Measurements from ENCODE around the gene LMO2.
"Not testable (repeated sequence)": the region's sequence is repeated elsewhere in the genome, so short reads cannot be mapped to it uniquely, and the experiment has no call there.

The LMO2 gene

DNA sequence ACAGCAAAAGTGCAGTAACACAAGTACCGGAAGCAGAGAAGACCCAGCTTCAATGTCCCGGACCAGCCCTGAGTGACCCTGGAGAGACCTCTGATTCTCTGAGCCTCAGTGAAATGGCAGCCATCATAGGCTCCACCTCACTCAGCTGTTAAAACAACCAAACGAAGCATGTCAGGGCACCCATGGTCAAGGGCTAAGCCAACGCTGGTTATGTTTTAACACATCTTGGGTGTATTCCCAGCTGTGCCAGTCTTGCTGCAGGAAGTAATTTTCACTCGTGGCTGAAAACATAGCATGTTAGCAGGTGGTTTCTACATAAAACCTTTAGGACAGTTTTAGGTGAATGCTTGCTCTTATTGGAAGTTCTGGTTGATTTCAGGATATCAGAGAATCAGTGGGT, 30.9 kb downstream of the LMO2 start:
- DNase-seq: no peak

DNA sequence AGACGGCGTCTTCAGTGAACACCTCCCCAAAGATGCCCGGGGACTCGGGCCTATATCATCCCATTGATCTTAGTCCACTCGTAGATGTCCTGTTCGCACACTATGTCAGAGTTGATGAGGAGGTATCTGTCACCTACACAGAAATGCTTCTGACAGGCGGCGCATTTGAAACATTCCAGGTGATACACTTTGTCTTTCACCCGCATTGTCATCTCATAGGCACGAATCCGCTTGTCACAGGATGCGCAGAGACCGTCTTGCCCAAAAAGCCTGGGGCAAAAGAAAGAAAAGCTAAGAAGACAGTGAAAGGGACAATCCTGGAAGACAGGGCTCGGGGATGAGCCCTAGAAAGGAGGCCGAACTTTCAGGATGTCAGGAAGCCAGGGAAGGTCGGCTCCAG, 32.6 kb downstream of the LMO2 start:
- no peak for DNase-seq

GRCh38 chr11:33857933-33858371, 33.9 kb downstream of the LMO2 start:
- DNase-seq: peak; percentile 68

GRCh38 chr11:33855500-33855899, 36.4 kb downstream of the LMO2 start:
- no peak for DNase-seq

- no peak for DNase-seq
Measured at GRCh38 chr11:33848717-33849390, 43.0 kb downstream of the LMO2 start.

GRCh38 chr11:33847251-33847650, 44.6 kb downstream of the LMO2 start:
- DNase-seq: no peak

DNA sequence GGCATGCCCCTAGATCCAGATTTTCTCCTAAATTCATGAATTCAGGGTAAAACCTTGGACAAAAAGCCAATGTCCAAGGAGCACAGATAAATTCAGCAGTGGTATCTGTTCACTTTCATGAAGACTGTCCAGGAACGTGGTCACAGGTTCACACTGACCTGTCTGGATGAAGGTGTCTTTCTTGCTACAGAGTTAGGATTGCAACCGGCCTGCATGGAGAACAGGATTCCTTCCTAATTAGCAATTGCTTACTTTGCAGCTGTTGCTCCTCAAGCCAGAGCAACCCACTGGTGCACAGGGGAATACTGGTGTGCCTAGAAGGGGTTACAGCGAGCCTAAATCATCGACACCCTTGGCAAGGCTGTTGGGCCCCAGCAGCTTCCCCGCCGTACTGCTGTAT, 47.6 kb downstream of the LMO2 start:
- DNase-seq: no peak

- no peak for DNase-seq
Measured at GRCh38 chr11:33843018-33843417, 48.9 kb downstream of the LMO2 start.

GRCh38 chr11:33842236-33842915, 49.5 kb downstream of the LMO2 start:
- no peak for DNase-seq

DNA sequence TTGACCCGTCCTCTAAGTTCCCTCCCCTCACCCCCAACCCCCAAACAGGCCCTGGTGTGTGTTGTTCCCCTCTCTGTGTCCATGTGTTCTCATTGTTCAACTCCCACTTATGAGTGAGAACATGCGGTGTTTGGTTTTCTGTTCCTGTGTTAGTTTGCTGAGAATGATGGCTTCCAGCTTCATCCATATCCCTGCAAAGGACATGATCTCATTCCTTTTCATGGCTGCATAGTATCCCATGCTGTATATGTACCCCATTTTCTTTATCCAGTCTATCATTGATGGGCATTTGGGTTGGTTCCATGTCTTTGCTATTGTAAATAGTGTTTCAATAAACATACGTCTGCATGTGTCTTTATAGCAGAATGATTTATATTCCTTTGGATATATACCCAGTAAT, 53.6 kb downstream of the LMO2 start:
- not testable (repeated sequence) for DNase-seq

DNA sequence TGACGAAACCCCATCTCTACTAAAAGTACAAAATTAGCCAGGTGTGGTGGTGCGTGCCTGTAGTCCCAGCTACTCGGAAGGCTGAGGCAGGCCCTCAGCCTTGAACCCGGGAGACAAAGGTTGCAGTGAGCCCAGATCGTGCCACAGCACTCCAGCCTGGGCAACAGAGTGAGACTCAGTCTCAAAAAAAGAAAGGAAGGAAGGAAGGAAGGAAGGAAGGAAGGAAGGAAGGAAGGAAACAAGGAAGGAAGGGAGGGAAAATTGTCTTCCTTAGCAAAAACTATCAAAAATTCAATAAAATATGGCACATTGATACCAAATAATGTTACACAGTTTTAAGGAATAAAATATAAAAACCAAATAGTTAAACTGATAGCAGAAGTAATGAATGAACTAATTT, 54.5 kb downstream of the LMO2 start:
- not testable (repeated sequence) for DNase-seq

GRCh38 chr11:33835143-33835878, 56.6 kb downstream of the LMO2 start:
- DNase-seq: no peak

- DNase-seq: no peak
Measured at GRCh38 chr11:33832676-33833075, 59.2 kb downstream of the LMO2 start.

DNA sequence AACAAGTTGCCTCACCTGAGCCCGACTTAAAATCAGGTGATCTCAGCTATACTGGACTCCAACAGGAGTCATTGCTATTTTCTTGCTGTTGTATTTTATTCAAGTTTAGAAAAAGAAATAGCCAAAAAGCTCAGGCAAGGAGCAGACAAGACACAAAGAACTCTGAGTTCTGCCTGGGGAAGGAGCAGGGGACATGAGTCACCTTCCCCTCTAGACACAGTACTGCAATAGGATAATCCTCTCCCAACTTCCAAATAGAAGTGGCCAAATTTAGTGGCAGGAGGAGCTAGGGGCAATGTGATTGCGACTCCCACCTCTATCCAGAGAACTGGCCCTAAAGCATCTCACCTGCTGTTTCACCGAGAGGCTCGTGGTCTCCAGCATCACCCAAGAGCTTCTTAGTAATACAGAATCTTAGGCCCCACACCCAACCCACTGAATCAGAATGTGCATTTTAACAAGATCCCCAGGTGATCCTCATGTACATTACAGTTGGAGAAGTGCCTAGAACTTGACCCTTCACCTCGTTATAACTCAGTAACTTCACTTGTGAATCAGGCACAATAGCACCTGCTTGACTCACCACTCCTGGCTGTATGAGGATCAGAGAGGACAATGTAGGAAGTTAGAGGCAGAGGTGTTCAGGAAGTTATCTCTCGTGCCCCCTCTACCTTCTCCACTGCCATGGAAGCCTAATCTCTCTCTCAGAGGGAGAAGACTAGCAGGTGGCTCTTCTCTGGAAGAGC, 60.8 kb downstream of the LMO2 start:
- DNase-seq: no peak

DNA sequence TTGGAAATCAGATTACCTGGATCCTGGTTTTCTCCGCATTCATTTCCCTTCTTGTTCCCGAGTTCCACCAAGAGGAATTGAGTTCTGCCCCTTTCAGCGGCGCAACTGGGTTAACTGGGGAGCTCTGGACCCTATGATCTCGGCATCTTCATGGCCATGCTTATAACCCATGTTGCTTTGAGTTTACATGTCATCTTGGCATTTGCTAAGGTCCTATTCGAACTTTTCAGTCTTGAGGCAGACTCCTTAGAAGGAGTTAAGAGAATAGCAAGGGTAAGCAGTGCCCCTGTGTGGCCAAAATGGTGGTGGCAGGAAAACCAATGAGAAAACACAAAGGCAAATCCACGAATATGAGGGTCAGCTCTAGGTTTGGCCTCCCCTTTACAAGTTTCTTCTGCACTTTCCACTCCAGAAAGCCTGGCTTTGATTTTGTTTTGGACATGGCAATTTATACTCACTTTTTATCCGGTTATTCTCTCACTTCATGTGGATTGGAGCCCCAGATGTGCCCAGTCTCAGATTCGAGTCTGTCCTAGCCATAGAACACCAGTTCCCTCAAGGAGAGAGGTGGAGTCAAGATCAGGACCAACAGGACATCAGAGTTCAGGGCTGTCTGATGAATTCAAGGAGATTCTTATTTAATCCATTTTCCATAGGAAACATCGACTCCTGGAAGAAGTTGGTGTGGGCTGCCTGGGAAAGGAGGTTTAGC, 62.3 kb downstream of the LMO2 start:
- DNase-seq: peak; percentile 27

DNA sequence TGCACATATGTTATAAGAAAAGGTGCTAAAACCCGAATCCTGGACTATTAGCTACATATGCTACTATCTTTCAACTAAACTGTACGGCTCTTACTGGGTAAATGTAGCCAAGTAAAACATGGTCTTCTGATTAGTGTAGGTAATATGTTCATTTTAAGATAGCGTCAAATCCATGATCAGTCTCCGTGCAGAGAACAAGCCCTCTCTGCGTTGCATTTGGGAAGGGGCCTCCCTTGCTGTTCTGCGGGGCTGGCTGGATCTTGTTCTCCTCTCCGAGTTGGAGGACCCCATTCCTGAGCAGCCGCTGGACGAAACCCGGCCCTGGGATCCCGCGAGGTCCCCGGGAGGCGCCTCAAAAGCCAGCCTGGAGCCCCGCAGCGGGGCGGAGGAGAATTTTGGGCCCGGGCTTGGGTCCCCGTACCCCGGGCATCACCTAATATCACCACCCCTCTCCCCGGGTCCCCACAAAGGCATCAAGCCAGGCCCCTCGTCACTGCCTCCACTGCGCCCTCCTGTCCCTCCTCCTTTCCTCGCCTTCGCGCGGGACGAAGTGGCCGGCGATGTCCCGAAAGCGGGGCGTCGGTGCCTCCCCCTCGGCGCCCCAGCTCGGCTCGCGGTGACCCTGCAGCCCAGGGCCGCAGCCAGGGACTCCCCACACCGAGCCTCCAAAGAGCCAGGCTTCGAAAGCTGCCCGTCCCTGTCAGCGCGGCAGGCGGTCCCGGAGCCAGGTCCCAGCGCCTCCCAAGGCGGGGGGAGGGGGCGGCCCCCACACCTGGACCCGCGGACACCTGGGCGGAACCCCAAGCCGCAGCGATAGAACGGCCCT, 63.1 kb downstream of the LMO2 start:
- no peak for DNase-seq

DNA sequence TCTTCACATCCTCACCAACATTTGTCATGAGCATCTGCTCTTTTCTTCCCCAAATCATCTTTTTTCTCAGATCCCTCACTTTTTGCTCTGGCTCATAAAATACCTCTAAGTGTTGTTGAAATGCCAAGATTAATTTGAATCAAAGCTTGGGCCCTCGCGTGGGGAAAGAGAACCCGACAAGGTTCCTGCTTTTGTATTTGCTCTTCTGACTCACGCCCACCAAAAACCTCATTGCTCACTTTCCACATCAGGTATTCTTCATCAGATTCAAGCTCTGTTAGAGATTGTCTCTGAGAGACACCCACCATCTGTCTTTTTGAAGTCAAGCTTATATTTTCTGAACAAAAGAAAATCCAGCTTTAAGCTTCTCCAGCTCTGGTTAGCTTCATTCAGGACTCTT, 64.7 kb downstream of the LMO2 start:
- no peak for DNase-seq

- DNase-seq: no peak
Measured at GRCh38 chr11:33825854-33826560, 65.9 kb downstream of the LMO2 start.

DNA sequence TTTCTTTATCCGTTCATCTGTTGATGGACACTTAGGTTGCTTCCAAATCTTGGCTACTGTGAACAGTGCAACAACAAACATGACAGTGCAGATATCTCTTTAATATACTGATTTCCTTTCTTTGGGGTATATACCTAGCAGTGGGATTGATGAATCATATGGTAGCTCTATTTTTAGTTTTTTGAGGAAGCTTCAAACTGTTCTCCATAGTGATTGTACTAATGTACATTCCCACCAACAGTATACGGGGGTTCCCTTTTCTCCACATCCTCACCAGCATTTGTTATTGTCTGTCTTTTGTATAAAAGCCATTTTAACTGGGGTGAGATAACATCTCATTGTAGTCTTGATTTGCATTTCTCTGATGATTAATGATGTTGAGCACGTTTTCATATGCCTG, 68.9 kb downstream of the LMO2 start:
- not testable (repeated sequence) for DNase-seq

GRCh38 chr11:33819278-33820035, 72.4 kb downstream of the LMO2 start:
- DNase-seq: no peak

Measured in CD4-positive, alpha-beta T cell treated with Interferon gamma for 1 hour (primary cell).